ENCODE results near the gene RIMS3. TPM values are rescaled to one million over a fixed set of nuclear protein-coding genes. Genes with fewer than 3 reads are reported as not detected.

Gene RIMS3
- total RNA-seq, 1 experiment from 2014 or later = 5.7 TPM

DNA sequence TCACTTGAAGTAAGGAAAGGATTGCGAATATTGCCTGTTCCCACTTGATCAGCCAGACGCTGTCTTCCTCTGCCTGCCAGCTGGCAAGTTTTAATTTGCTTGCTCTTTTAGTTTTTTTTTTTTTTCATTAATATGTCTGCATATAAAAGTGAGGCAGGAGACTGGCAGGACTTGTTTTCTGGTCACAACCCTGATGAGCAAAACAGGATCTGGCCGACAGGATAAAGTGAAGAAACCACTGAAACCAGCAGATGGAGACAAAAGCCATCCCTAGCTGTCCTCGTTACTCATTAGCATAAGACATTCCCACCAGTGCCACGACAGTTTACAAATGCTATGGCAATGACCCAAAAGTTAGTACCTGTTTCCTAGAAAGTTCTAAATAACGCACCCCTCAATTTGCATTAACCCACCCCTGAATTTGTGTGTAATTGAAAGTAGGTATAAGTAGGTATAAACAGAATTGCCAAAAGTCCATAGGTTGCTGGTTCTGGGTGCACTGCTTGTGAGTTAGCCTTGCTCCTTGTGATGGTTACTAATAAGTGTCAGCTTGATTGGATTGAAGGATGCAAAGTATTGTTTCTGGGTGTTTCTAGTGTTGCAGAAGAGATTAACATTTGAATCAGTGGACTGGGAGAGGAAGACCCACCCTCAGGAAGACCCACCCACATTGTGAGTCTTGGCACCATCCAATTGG, 73.2 kb downstream of the RIMS3 start:
- in situ Hi-C loops (cut with HindIII; ENCODE audit: low pct_unique_long_range_greater_than_20kb, low sequenced_read_pairs) (no loop called here), intact Hi-C loops (cut with micrococcal nuclease; ENCODE audit: unreplicated experiment) (no loop called here)
- no peak for DNase-seq (ENCODE audit: low read depth, low spot score)
- Histone ChIP-seq H3K4me3 (ENCODE audit: low read depth in 2 of 2, low read length in 2 of 2) (no peak overlapping the region), H3K4me1 (ENCODE audit: control insufficient read depth, insufficient read depth, low read length) (no peaks in the 10 kb centered on the region), H3K27me3 (ENCODE audit: control insufficient read depth, insufficient read depth, low read length) (no peaks in the 10 kb centered on the region; the same call in 1 of the 2 replicates), H3K27ac (ENCODE audit: low read length) (no peak overlapping the region), H3K36me3 (ENCODE audit: control insufficient read depth, insufficient read depth, low read length) (no peaks in the 10 kb centered on the region), H3K9me3 (ENCODE audit: control insufficient read depth, insufficient read depth, low read depth, low read length) (no peaks in the 10 kb centered on the region)
- TF ChIP-seq, protein P1, sequence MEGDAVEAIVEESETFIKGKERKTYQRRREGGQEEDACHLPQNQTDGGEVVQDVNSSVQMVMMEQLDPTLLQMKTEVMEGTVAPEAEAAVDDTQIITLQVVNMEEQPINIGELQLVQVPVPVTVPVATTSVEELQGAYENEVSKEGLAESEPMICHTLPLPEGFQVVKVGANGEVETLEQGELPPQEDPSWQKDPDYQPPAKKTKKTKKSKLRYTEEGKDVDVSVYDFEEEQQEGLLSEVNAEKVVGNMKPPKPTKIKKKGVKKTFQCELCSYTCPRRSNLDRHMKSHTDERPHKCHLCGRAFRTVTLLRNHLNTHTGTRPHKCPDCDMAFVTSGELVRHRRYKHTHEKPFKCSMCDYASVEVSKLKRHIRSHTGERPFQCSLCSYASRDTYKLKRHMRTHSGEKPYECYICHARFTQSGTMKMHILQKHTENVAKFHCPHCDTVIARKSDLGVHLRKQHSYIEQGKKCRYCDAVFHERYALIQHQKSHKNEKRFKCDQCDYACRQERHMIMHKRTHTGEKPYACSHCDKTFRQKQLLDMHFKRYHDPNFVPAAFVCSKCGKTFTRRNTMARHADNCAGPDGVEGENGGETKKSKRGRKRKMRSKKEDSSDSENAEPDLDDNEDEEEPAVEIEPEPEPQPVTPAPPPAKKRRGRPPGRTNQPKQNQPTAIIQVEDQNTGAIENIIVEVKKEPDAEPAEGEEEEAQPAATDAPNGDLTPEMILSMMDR (IDR thresholded peaks at IDR 0.05) = peak; percentile 70
- no peak for TF ChIP-seq SIN3A (IDR thresholded peaks at IDR 0.05; ENCODE audit: borderline replicate concordance, insufficient read depth, low read depth, low read length)
- peak; percentile 78 for ATAC-seq
- ChIA-PET POLR2A (interaction anchor here (0.7 kb wide), 1 partner anchor 83 kb away, joined by 6 read pairs; no protein-coding TSS in a partner anchor), CTCF (interaction anchor here (0.7 kb wide), 1 partner anchor 439 kb away, joined by 3 read pairs; no protein-coding TSS in a partner anchor)
- no TSS peak for BruUV-seq (replicated peaks)

GRCh38 chr1:40588586-40588985, 76.9 kb downstream of the RIMS3 start:
- no peak for DNase-seq (ENCODE audit: low read depth, low spot score)
- Histone ChIP-seq H3K27me3 (ENCODE audit: control insufficient read depth, insufficient read depth, low read length) (no peaks in the 10 kb centered on the region; the same call in 1 of the 2 replicates), H3K9me3 (ENCODE audit: control insufficient read depth, insufficient read depth, low read depth, low read length) (no peaks in the 10 kb centered on the region), H3K36me3 (ENCODE audit: control insufficient read depth, insufficient read depth, low read length) (no peaks in the 10 kb centered on the region), H3K4me3 (ENCODE audit: low read depth in 2 of 2, low read length in 2 of 2) (no peak overlapping the region), H3K4me1 (ENCODE audit: control insufficient read depth, insufficient read depth, low read length) (no peaks in the 10 kb centered on the region; the same call in 1 of the 2 replicates), H3K27ac (ENCODE audit: low read length) (no peak overlapping the region)
- BruUV-seq (replicated peaks) = no TSS peak
- ChIA-PET CTCF (no interaction called here), POLR2A (no interaction called here)
- ATAC-seq = no peak
- TF ChIP-seq TCF7L2 (IDR thresholded peaks at IDR 0.05; ENCODE audit: low read depth, low read length) = no peak
- no peak for TF ChIP-seq POLR2AphosphoS5 (IDR thresholded peaks at IDR 0.05; ENCODE audit: low read depth, low read length)
- no peak for TF ChIP-seq REST (IDR thresholded peaks at IDR 0.05; ENCODE audit: insufficient read depth in 1 of 2, low read depth in 2 of 2, low read length in 1 of 2)
- no peak for TF ChIP-seq SIN3A (IDR thresholded peaks at IDR 0.05; ENCODE audit: borderline replicate concordance, insufficient read depth, low read depth, low read length)
- TF ChIP-seq, protein P1 (IDR thresholded peaks at IDR 0.05) = no peak
- in situ Hi-C loops (cut with HindIII; ENCODE audit: low pct_unique_long_range_greater_than_20kb, low sequenced_read_pairs) = no loop called here
- intact Hi-C loops (cut with micrococcal nuclease; ENCODE audit: unreplicated experiment) = no loop called here
